HG03457 (cell line): ENCODE data around the gene DNAAF8.

Experiments
- ATAC-seq: cut with Tn5 transposase; IDR thresholded peaks from one replicate; pipeline ENCODE4 v1.9.1; 2021; ENCODE audit warnings: moderate number of reproducible peaks; ENCODE audit not compliant: unreplicated experiment

The DNAAF8 gene

GRCh38 chr16:4694642-4695451 lies 39.5 kb upstream of the DNAAF8 start:
- ATAC-seq: no peak

- no peak for ATAC-seq
Observed at GRCh38 chr16:4695473-4696171, 38.7 kb upstream of the DNAAF8 start.

- no peak for ATAC-seq
Observed at GRCh38 chr16:4696172-4696904, 38.0 kb upstream of the DNAAF8 start.

- ATAC-seq: no peak
Observed at GRCh38 chr16:4696905-4697847, 37.2 kb upstream of the DNAAF8 start.

GRCh38 chr16:4697848-4698291 lies 36.5 kb upstream of the DNAAF8 start:
- ATAC-seq: no peak

- ATAC-seq: no peak
Observed at GRCh38 chr16:4698321-4699045, 35.9 kb upstream of the DNAAF8 start.

GRCh38 chr16:4699046-4699556 lies 35.2 kb upstream of the DNAAF8 start:
- ATAC-seq: no peak

- no peak for ATAC-seq
Observed at GRCh38 chr16:4700380-4700996, 33.8 kb upstream of the DNAAF8 start.

- no peak for ATAC-seq
Observed at GRCh38 chr16:4700997-4701743, 33.2 kb upstream of the DNAAF8 start.

GRCh38 chr16:4701791-4702465 lies 32.4 kb upstream of the DNAAF8 start:
- ATAC-seq: no peak

GRCh38 chr16:4702466-4702808 lies 31.9 kb upstream of the DNAAF8 start:
- no peak for ATAC-seq

GRCh38 chr16:4703906-4704305 lies 30.4 kb upstream of the DNAAF8 start:
- no peak for ATAC-seq

- no peak for ATAC-seq
Observed at GRCh38 chr16:4704491-4704890, 29.8 kb upstream of the DNAAF8 start.

GRCh38 chr16:4704913-4705312 lies 29.4 kb upstream of the DNAAF8 start:
- no peak for ATAC-seq

- ATAC-seq: no peak
Observed at GRCh38 chr16:4706871-4707270, 27.5 kb upstream of the DNAAF8 start.

GRCh38 chr16:4709481-4709880 lies 24.9 kb upstream of the DNAAF8 start:
- ATAC-seq: no peak

- ATAC-seq: no peak
Observed at GRCh38 chr16:4713663-4714501, 20.5 kb upstream of the DNAAF8 start.
